GM12875 (cell line): ENCODE data around the gene SGCD.

ENCODE experiments used
- H3K4me3 ChIP-seq: one replicate; pipeline ENCODE4 v1.5.1; 2011; ENCODE audit warnings: low read depth, low read length, control low read depth
- CTCF ChIP-seq: IDR thresholded peaks from 2 replicates; pipeline ENCODE4 v1.5.1; 2011; ENCODE audit warnings: low read depth, mild to moderate bottlenecking, control low read depth, inconsistent platforms, low read length, moderate library complexity, borderline replicate concordance; ENCODE audit not compliant: insufficient read depth

Gene SGCD

GRCh38 chr5:156399323-156399722, 72.4 kb downstream of the SGCD start:
- TF ChIP-seq CTCF: no peak
- H3K4me3 ChIP-seq: no peak overlapping the region

- H3K4me3 ChIP-seq: no peak overlapping the region
- no peak for TF ChIP-seq CTCF
Measured at GRCh38 chr5:156400231-156400986, 73.4 kb downstream of the SGCD start.

- no peak overlapping the region for H3K4me3 ChIP-seq
- TF ChIP-seq CTCF: no peak
Measured at GRCh38 chr5:156401804-156402203, 74.8 kb downstream of the SGCD start.

- no peak overlapping the region for H3K4me3 ChIP-seq
Measured at GRCh38 chr5:156402387-156402921, 75.5 kb downstream of the SGCD start.

GRCh38 chr5:156405988-156406387, 79.0 kb downstream of the SGCD start:
- no peak for TF ChIP-seq CTCF
- no peak overlapping the region for H3K4me3 ChIP-seq

More at GRCh38 chr5:156402387-156402921, 75.5 kb downstream of the SGCD start:
- TF ChIP-seq CTCF: no peak

GRCh38 chr5:156407251-156407650, 80.3 kb downstream of the SGCD start:
- no peak for TF ChIP-seq CTCF
- no peak overlapping the region for H3K4me3 ChIP-seq

GRCh38 chr5:156409834-156410233, 82.9 kb downstream of the SGCD start:
- no peak for TF ChIP-seq CTCF

More at GRCh38 chr5:156409834-156410233, 82.9 kb downstream of the SGCD start:
- H3K4me3 ChIP-seq: no peak overlapping the region
